GM23338 (cell line): ENCODE measurements around the gene FOCAD. TPM values are rescaled to one million over a fixed set of nuclear protein-coding genes. Genes with fewer than 3 reads are reported as not detected.

ENCODE experiments used
- ATAC-seq: fragments of 200-7000 bp; cut with Tn5 transposase; 3 replicates; pipeline ENCODE4 v1.9.1; 2020
- DNase-seq: peaks from one replicate; pipeline ENCODE4 v3.0.0-alpha.2; 2015; ENCODE audit warnings: low spot score
- H2AFZ ChIP-seq: fragments of 200-600 bp; sonication (generic); 2 replicates; pipeline ENCODE4 v1.8.0; 2016; ENCODE audit warnings: antibody characterized with exemption, mild to moderate bottlenecking, moderate library complexity
- H3F3A ChIP-seq: fragments of 200-600 bp; sonication (generic); replicated peaks from 2 replicates; pipeline ENCODE4 v1.8.0; 2017; ENCODE audit warnings: antibody characterized with exemption, mixed run types, low read depth
- H3K27ac ChIP-seq: fragments of 200-600 bp; sonication (generic); 2 replicates; pipeline ENCODE4 v1.6.1; 2016; ENCODE audit warnings: low read depth
- H3K27me3 ChIP-seq: fragments of 200-600 bp; sonication (generic); 2 replicates; pipeline ENCODE4 v1.8.0; 2016; ENCODE audit warnings: mild to moderate bottlenecking, mixed run types, moderate library complexity; ENCODE audit not compliant: insufficient read depth
- H3K36me3 ChIP-seq: fragments of 200-600 bp; sonication (generic); 2 replicates; pipeline ENCODE4 v1.8.0; 2016; ENCODE audit warnings: mild to moderate bottlenecking; ENCODE audit not compliant: insufficient read depth
- H3K4me1 ChIP-seq: fragments of 200-600 bp; sonication (generic); 2 replicates; pipeline ENCODE4 v1.8.0; 2016; ENCODE audit warnings: mild to moderate bottlenecking, moderate library complexity; ENCODE audit not compliant: insufficient read depth
- H3K4me2 ChIP-seq: fragments of 200-600 bp; sonication (generic); 2 replicates; pipeline ENCODE4 v1.7.1; 2017; ENCODE audit warnings: mixed run types
- H3K4me3 ChIP-seq: fragments of 200-600 bp; sonication (generic); 2 replicates; pipeline ENCODE4 v1.6.1; 2016; ENCODE audit warnings: mixed run types
- H3K79me2 ChIP-seq: fragments of 200-600 bp; sonication (generic); replicated peaks from 2 replicates; pipeline ENCODE4 v1.8.0; 2017; ENCODE audit warnings: mild to moderate bottlenecking; ENCODE audit not compliant: insufficient read depth
- H3K9me2 ChIP-seq: fragments of 200-600 bp; sonication (generic); 2 replicates; pipeline ENCODE4 v1.8.0; 2017; ENCODE audit not compliant: insufficient read depth
- H4K20me1 ChIP-seq: fragments of 200-600 bp; sonication (generic); replicated peaks from 2 replicates; pipeline ENCODE4 v1.8.0; 2017; ENCODE audit warnings: mild to moderate bottlenecking; ENCODE audit not compliant: insufficient read depth
- H3K27ac Mint-ChIP-seq: 2 replicates; pipeline ENCODE4 v1.8.0; 2020; ENCODE audit warnings: inconsistent platforms, mild to moderate bottlenecking, moderate library complexity, mixed read lengths
- H3K27me3 Mint-ChIP-seq: 3 replicates; pipeline ENCODE4 v1.8.0; 2022; ENCODE audit warnings: low read depth, mild to moderate bottlenecking, moderate library complexity, mixed read lengths, inconsistent platforms; ENCODE audit not compliant: insufficient read depth, poor library complexity
- H3K36me3 Mint-ChIP-seq: 3 replicates; pipeline ENCODE4 v1.8.0; 2021; ENCODE audit warnings: low read depth, mild to moderate bottlenecking, inconsistent platforms, moderate library complexity, mixed read lengths
- H3K4me1 Mint-ChIP-seq: 3 replicates; pipeline ENCODE4 v1.8.0; 2020; ENCODE audit warnings: mild to moderate bottlenecking, inconsistent platforms, mixed read lengths
- H3K4me3 Mint-ChIP-seq: 3 replicates; pipeline ENCODE4 v1.8.0; 2021; ENCODE audit warnings: moderate library complexity, mild to moderate bottlenecking, inconsistent platforms, mixed read lengths
- H3K9me3 Mint-ChIP-seq: 3 replicates; pipeline ENCODE4 v1.8.0; 2020; ENCODE audit warnings: moderate library complexity, mild to moderate bottlenecking, inconsistent platforms, mixed read lengths
- CREB1 ChIP-seq: fragments of 250-450 bp; sonication (Bioruptor Pico); IDR thresholded peaks from 2 replicates; pipeline ENCODE4 v1.5.0; 2020; ENCODE audit warnings: low read depth, mild to moderate bottlenecking, moderate library complexity
- EZH2 ChIP-seq: fragments of 200-600 bp; sonication (generic); IDR thresholded peaks from one replicate; pipeline ENCODE4 v1.8.0; 2017; ENCODE audit warnings: antibody characterized with exemption, mild to moderate bottlenecking, low read depth; ENCODE audit not compliant: unreplicated experiment
- EZH2phosphoT487 ChIP-seq: fragments of 200-600 bp; sonication (generic); IDR thresholded peaks from one replicate; pipeline ENCODE4 v1.8.1; 2018; ENCODE audit warnings: antibody characterized with exemption; ENCODE audit not compliant: unreplicated experiment
- JUNB ChIP-seq: IDR thresholded peaks from one replicate; pipeline ENCODE4 v1.6.1; 2016; ENCODE audit warnings: antibody characterized with exemption; ENCODE audit not compliant: unreplicated experiment
- NANOG ChIP-seq: IDR thresholded peaks from 2 replicates; pipeline ENCODE4 v1.6.1; 2016; ENCODE audit warnings: antibody characterized with exemption, borderline replicate concordance
- POLR2AphosphoS5 ChIP-seq: IDR thresholded peaks from 2 replicates; pipeline ENCODE4 v1.6.1; 2016; ENCODE audit warnings: antibody characterized with exemption, low read depth
- STAT1 ChIP-seq: IDR thresholded peaks from one replicate; pipeline ENCODE4 v1.6.1; 2016; ENCODE audit warnings: antibody characterized with exemption; ENCODE audit not compliant: unreplicated experiment
- ZNF331 ChIP-seq: fragments of 250-450 bp; sonication (Bioruptor Pico); IDR thresholded peaks from 2 replicates; pipeline ENCODE4 v1.5.0; 2020; ENCODE audit warnings: low read depth, mild to moderate bottlenecking, moderate library complexity
- polyA plus RNA-seq: library from polyadenylated mRNA; unstranded; fragments of >200 nt; fragmentation: Nextera tagmentation; extraction: Ambion mirVana; gene quantifications from 2 replicates; pipeline ENCODE4 v1.2.1, GENCODE V29; 2016
- total RNA-seq: library from RNA; depleted of rRNA; stranded (reverse); fragments of >200 nt; shearing (Covaris generic); gene quantifications from 2 replicates; pipeline ENCODE4 v1.2.3, GENCODE V29; 2014
- TF ChIP-seq, protein P1 (sequence below): IDR thresholded peaks from one replicate; pipeline ENCODE4 v1.6.1; 2018; ENCODE audit warnings: antibody characterized with exemption; ENCODE audit not compliant: unreplicated experiment
- TF ChIP-seq, protein P2 (sequence below): IDR thresholded peaks from 2 replicates; pipeline ENCODE4 v1.6.1; 2016; ENCODE audit warnings: antibody characterized with exemption

FOCAD gene
- total and polyA plus RNA-seq, 2 experiments from 2014 or later: 13.7 to 66.5 TPM

DNA sequence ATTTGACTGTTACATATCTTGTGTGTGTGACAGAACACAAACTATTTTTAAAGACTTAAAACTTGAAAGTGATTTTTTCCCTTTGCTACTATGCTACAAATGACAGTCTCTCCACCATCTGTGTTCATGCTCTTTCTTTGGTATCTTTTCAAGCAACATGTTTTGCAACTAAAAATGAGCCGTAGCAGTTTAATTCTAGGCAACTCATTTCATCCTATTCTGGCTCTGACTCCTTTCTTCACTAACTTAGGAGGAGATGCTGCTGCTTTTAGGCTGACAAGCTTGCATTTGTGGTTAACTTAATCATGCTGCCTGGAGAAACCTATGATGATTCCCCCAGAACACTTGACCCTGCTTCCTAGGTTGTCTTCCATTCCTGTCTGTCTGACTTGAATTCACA is 246.8 kb downstream of the FOCAD start:
- Mint-ChIP-seq H3K4me3 (no peak overlapping the region), H3K27ac (no peak overlapping the region), H3K27me3 (no peaks in the 10 kb centered on the region), H3K36me3 (peaks cover 13% of the 10 kb centered on the region; the same call in 2 of the 3 replicates), H3K9me3 (no peaks in the 10 kb centered on the region), H3K4me1 (peaks cover 5% of the 10 kb centered on the region; the same call in 2 of the 3 replicates)
- H3K27me3 ChIP-seq: no peaks in the 10 kb centered on the region
- H3K79me2 ChIP-seq: no peaks in the 10 kb centered on the region
- H3K9me2 ChIP-seq: no peaks in the 10 kb centered on the region
- H3K4me2 ChIP-seq: no peak overlapping the region
- H3K4me1 ChIP-seq: no peaks in the 10 kb centered on the region
- H3K27ac ChIP-seq: no peak overlapping the region
- no peak overlapping the region for H3K4me3 ChIP-seq
- H3K36me3 ChIP-seq: no peaks in the 10 kb centered on the region; the same call in 1 of the 2 replicates
- no peak overlapping the region for H2AFZ ChIP-seq
- H3F3A ChIP-seq: no peaks in the 10 kb centered on the region
- no peak for DNase-seq
- no peak for ATAC-seq
- no peaks in the 10 kb centered on the region for H4K20me1 ChIP-seq
- TF ChIP-seq STAT1 (no peak), POLR2AphosphoS5 (no peak), NANOG (no peak), EZH2phosphoT487 (no peak), ZNF331 (no peak), EZH2 (no peak)
- TF ChIP-seq, protein P1, sequence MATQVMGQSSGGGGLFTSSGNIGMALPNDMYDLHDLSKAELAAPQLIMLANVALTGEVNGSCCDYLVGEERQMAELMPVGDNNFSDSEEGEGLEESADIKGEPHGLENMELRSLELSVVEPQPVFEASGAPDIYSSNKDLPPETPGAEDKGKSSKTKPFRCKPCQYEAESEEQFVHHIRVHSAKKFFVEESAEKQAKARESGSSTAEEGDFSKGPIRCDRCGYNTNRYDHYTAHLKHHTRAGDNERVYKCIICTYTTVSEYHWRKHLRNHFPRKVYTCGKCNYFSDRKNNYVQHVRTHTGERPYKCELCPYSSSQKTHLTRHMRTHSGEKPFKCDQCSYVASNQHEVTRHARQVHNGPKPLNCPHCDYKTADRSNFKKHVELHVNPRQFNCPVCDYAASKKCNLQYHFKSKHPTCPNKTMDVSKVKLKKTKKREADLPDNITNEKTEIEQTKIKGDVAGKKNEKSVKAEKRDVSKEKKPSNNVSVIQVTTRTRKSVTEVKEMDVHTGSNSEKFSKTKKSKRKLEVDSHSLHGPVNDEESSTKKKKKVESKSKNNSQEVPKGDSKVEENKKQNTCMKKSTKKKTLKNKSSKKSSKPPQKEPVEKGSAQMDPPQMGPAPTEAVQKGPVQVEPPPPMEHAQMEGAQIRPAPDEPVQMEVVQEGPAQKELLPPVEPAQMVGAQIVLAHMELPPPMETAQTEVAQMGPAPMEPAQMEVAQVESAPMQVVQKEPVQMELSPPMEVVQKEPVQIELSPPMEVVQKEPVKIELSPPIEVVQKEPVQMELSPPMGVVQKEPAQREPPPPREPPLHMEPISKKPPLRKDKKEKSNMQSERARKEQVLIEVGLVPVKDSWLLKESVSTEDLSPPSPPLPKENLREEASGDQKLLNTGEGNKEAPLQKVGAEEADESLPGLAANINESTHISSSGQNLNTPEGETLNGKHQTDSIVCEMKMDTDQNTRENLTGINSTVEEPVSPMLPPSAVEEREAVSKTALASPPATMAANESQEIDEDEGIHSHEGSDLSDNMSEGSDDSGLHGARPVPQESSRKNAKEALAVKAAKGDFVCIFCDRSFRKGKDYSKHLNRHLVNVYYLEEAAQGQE: no peak
- TF ChIP-seq, protein P2, sequence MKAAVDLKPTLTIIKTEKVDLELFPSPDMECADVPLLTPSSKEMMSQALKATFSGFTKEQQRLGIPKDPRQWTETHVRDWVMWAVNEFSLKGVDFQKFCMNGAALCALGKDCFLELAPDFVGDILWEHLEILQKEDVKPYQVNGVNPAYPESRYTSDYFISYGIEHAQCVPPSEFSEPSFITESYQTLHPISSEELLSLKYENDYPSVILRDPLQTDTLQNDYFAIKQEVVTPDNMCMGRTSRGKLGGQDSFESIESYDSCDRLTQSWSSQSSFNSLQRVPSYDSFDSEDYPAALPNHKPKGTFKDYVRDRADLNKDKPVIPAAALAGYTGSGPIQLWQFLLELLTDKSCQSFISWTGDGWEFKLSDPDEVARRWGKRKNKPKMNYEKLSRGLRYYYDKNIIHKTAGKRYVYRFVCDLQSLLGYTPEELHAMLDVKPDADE: no peak

DNA sequence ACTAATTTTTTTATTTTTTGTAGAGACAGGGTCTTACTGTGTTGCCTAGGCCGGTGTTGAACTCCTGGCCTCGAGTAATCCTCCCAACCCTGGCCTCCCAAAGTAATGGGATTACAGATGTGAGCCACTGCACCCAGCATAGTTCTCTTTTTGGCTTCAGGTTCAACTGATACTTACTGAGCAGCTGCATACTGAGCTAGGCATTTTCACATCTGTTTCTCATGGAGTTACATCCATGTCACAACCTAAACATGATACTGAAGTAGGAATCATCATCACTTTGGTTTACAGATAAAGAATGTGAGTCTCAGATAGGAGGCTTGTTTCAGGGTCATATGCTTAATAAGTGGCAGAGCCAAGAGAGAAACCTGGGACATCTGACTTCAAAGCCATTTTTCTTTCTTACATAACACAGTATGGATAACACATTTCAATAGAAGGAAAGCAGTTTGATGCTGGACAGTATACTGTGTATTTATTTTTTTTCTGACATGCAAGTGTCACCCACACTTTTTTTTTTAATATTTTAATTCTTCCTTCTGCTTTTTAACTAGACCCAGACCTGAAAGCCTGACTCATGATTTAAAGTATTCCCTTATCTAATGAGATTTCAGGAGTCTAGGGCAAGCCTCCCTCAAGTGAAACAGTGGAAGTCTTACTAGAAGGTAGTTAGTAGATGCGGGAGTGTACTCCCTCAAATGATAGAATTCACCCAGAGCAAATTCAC is 256.6 kb downstream of the FOCAD start:
- Mint-ChIP-seq H3K9me3 (no peaks in the 10 kb centered on the region; the same call in 2 of the 3 replicates), H3K27ac (no peak overlapping the region), H3K27me3 (no peaks in the 10 kb centered on the region), H3K4me3 (no peak overlapping the region), H3K36me3 (peaks cover 14% of the 10 kb centered on the region), H3K4me1 (peaks cover 18% of the 10 kb centered on the region; the same call in 2 of the 3 replicates)
- no peaks in the 10 kb centered on the region for H4K20me1 ChIP-seq
- H2AFZ ChIP-seq: no peak overlapping the region
- no peak overlapping the region for H3K4me3 ChIP-seq
- no peak overlapping the region for H3K27ac ChIP-seq
- no peaks in the 10 kb centered on the region for H3F3A ChIP-seq
- no peaks in the 10 kb centered on the region for H3K9me2 ChIP-seq
- no peaks in the 10 kb centered on the region for H3K4me1 ChIP-seq
- DNase-seq (no peak), ATAC-seq (no peak; the same call in 1 of the 3 replicates)
- H3K79me2 ChIP-seq: no peaks in the 10 kb centered on the region
- H3K4me2 ChIP-seq: no peak overlapping the region
- no peaks in the 10 kb centered on the region for H3K36me3 ChIP-seq
- H3K27me3 ChIP-seq: no peaks in the 10 kb centered on the region
- no peak for TF ChIP-seq NANOG
- TF ChIP-seq, protein P1: no peak
- no peak for TF ChIP-seq CREB1 (CRISPR knock-in tag)
- no peak for TF ChIP-seq JUNB
- no peak for TF ChIP-seq STAT1
